ENCODE measurements around the gene FRMPD3.

FRMPD3 gene

GRCh38 chrX:107482046-107482445 is 32.6 kb downstream of the FRMPD3 start:
- H3K27ac ChIP-seq (ENCODE audit: low read depth, low read length), result no peak overlapping the region
- H3K18ac ChIP-seq (ENCODE audit: low read length), result no peak overlapping the region
- no peak overlapping the region for H2AK5ac ChIP-seq (ENCODE audit: low read length)
- no peak for DNase-seq
- H3K79me1 ChIP-seq (ENCODE audit: low read length), result no peaks in the 10 kb centered on the region
- no peak overlapping the region for H3K4me2 ChIP-seq (ENCODE audit: low read length)
- H3K36me3 ChIP-seq (ENCODE audit: control insufficient read depth, insufficient read depth, low read length), result no peaks in the 10 kb centered on the region
- no peak overlapping the region for H2BK120ac ChIP-seq (ENCODE audit: low read depth, low read length)
- H2BK5ac ChIP-seq (ENCODE audit: low read length), result no peak overlapping the region
- H3K4ac ChIP-seq (ENCODE audit: low read depth, low read length), result no peak overlapping the region
- no peak overlapping the region for H3K9ac ChIP-seq (ENCODE audit: low read length)
- H4K5ac ChIP-seq (ENCODE audit: low read length), result no peak overlapping the region
- no peak overlapping the region for H3K23ac ChIP-seq (ENCODE audit: low read length)
- no peak overlapping the region for H2BK15ac ChIP-seq (replicated peaks; ENCODE audit: low read depth)
- no peaks in the 10 kb centered on the region for H3K4me1 ChIP-seq (ENCODE audit: control insufficient read depth, low read depth, low read length)
- H3K79me2 ChIP-seq (ENCODE audit: control insufficient read depth, insufficient read depth, low read length), result no peaks in the 10 kb centered on the region
- H3K56ac ChIP-seq (ENCODE audit: low read length), result no peak overlapping the region
- no peak overlapping the region for H4K8ac ChIP-seq (ENCODE audit: low read depth, low read length)
- no peaks in the 10 kb centered on the region for H3K27me3 ChIP-seq (ENCODE audit: insufficient read depth, low read length, poor library complexity)
- WGBS (ENCODE audit: extremely low coverage, insufficient coverage, low lambda C conversion rate), result no CpG with 5 or more reads among the region's 3 CpGs
- no peak overlapping the region for H3K4me3 ChIP-seq (ENCODE audit: low read length)

GRCh38 chrX:107484002-107484726 is 34.7 kb downstream of the FRMPD3 start:
- Histone ChIP-seq H2AK5ac (ENCODE audit: low read length) (no peak overlapping the region), H3K9ac (ENCODE audit: low read length) (no peak overlapping the region), H4K8ac (ENCODE audit: low read depth, low read length) (no peak overlapping the region), H3K4me2 (ENCODE audit: low read length) (no peak overlapping the region), H2BK15ac (replicated peaks; ENCODE audit: low read depth) (no peak overlapping the region), H4K5ac (ENCODE audit: low read length) (no peak overlapping the region), H3K27me3 (ENCODE audit: insufficient read depth, low read length, poor library complexity) (no peaks in the 10 kb centered on the region), H3K4me1 (ENCODE audit: control insufficient read depth, low read depth, low read length) (no peaks in the 10 kb centered on the region), H2BK5ac (ENCODE audit: low read length) (no peak overlapping the region), H3K27ac (ENCODE audit: low read depth, low read length) (no peak overlapping the region), H3K18ac (ENCODE audit: low read length) (no peak overlapping the region), H2BK120ac (ENCODE audit: low read depth, low read length) (no peak overlapping the region), H3K4ac (ENCODE audit: low read depth, low read length) (no peak overlapping the region), H3K36me3 (ENCODE audit: control insufficient read depth, insufficient read depth, low read length) (no peaks in the 10 kb centered on the region), H3K56ac (ENCODE audit: low read length) (no peak overlapping the region), H3K79me2 (ENCODE audit: control insufficient read depth, insufficient read depth, low read length) (no peaks in the 10 kb centered on the region), H3K79me1 (ENCODE audit: low read length) (no peaks in the 10 kb centered on the region), H3K23ac (ENCODE audit: low read length) (no peak overlapping the region), H3K4me3 (ENCODE audit: low read length) (no peak overlapping the region)
- WGBS (ENCODE audit: extremely low coverage, insufficient coverage, low lambda C conversion rate), result no CpG with 5 or more reads among the region's 8 CpGs
- peak; percentile 72 for DNase-seq

GRCh38 chrX:107485013-107485412 is 35.6 kb downstream of the FRMPD3 start:
- no peak overlapping the region for H3K18ac ChIP-seq (ENCODE audit: low read length)
- H3K4me1 ChIP-seq (ENCODE audit: control insufficient read depth, low read depth, low read length), result no peaks in the 10 kb centered on the region
- H3K79me1 ChIP-seq (ENCODE audit: low read length), result no peaks in the 10 kb centered on the region
- no peaks in the 10 kb centered on the region for H3K27me3 ChIP-seq (ENCODE audit: insufficient read depth, low read length, poor library complexity)
- no peak overlapping the region for H4K5ac ChIP-seq (ENCODE audit: low read length)
- no peak overlapping the region for H3K56ac ChIP-seq (ENCODE audit: low read length)
- H3K4me3 ChIP-seq (ENCODE audit: low read length), result no peak overlapping the region
- no peak overlapping the region for H3K9ac ChIP-seq (ENCODE audit: low read length)
- H2BK120ac ChIP-seq (ENCODE audit: low read depth, low read length), result no peak overlapping the region
- no peak overlapping the region for H3K4me2 ChIP-seq (ENCODE audit: low read length)
- H3K36me3 ChIP-seq (ENCODE audit: control insufficient read depth, insufficient read depth, low read length), result no peaks in the 10 kb centered on the region
- WGBS (ENCODE audit: extremely low coverage, insufficient coverage, low lambda C conversion rate), result no CpG with 5 or more reads among the region's 6 CpGs
- no peak overlapping the region for H3K23ac ChIP-seq (ENCODE audit: low read length)
- DNase-seq, result peak; percentile 22
- no peak overlapping the region for H2BK15ac ChIP-seq (replicated peaks; ENCODE audit: low read depth)
- no peak overlapping the region for H2BK5ac ChIP-seq (ENCODE audit: low read length)
- H3K79me2 ChIP-seq (ENCODE audit: control insufficient read depth, insufficient read depth, low read length), result no peaks in the 10 kb centered on the region
- H4K8ac ChIP-seq (ENCODE audit: low read depth, low read length), result no peak overlapping the region
- H3K4ac ChIP-seq (ENCODE audit: low read depth, low read length), result no peak overlapping the region
- H2AK5ac ChIP-seq (ENCODE audit: low read length), result no peak overlapping the region
- H3K27ac ChIP-seq (ENCODE audit: low read depth, low read length), result no peak overlapping the region

DNA sequence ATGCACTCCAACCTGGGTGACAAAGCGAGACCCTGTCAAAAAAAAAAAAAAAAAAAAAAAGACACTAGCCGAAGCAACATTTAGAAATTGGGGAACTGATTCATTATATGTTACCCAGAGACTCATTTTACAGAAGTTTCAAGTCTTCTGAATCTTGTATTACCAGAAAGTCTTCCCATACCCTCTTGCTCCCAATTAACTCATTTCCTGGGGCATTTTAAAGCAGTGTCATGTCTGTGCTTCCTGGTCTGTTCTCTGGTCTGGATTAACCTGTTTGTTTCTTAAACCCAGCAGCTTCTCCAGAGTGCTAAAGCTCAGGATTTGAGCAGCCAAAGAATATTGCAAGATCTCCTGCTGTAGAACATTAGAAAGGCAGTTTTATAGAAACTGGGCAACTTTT is 43.7 kb downstream of the FRMPD3 start:
- Histone ChIP-seq H2BK5ac (ENCODE audit: low read length) (no peak overlapping the region), H2BK15ac (replicated peaks; ENCODE audit: low read depth) (no peak overlapping the region), H3K27me3 (ENCODE audit: insufficient read depth, low read length, poor library complexity) (no peaks in the 10 kb centered on the region), H3K79me1 (ENCODE audit: low read length) (no peaks in the 10 kb centered on the region), H3K4me3 (ENCODE audit: low read length) (no peak overlapping the region), H3K79me2 (ENCODE audit: control insufficient read depth, insufficient read depth, low read length) (no peaks in the 10 kb centered on the region), H3K4me2 (ENCODE audit: low read length) (no peak overlapping the region), H3K56ac (ENCODE audit: low read length) (no peak overlapping the region), H3K36me3 (ENCODE audit: control insufficient read depth, insufficient read depth, low read length) (no peaks in the 10 kb centered on the region), H4K5ac (ENCODE audit: low read length) (no peak overlapping the region), H3K9ac (ENCODE audit: low read length) (no peak overlapping the region), H3K4ac (ENCODE audit: low read depth, low read length) (no peak overlapping the region), H3K4me1 (ENCODE audit: control insufficient read depth, low read depth, low read length) (no peaks in the 10 kb centered on the region), H4K8ac (ENCODE audit: low read depth, low read length) (no peak overlapping the region), H3K27ac (ENCODE audit: low read depth, low read length) (no peak overlapping the region), H2AK5ac (ENCODE audit: low read length) (no peak overlapping the region), H3K23ac (ENCODE audit: low read length) (no peak overlapping the region), H3K18ac (ENCODE audit: low read length) (no peak overlapping the region), H2BK120ac (ENCODE audit: low read depth, low read length) (no peak overlapping the region)
- no peak for DNase-seq
- no CpG with 5 or more reads among the region's 2 CpGs for WGBS (ENCODE audit: extremely low coverage, insufficient coverage, low lambda C conversion rate)

DNA sequence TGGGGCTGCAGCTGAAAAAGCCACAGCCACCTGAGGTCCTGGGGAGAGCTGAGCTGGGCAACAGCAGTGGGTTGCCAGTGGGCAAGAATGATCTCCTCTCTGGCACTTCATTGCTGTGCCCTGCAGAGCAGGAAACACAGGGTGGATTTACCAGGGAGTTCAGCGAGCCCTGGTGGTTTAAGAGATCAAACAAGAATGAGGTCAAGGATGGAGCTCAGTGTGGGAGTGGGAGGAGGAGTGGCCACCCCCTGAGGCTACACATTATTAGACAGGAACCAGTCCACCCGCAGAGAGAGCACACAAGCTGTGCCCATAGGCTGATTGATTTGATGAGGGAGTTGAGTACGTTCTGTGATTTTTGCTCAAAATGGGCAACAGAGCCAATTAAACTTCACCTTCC is 47.3 kb downstream of the FRMPD3 start:
- Histone ChIP-seq H3K4me2 (ENCODE audit: low read length) (no peak overlapping the region), H3K36me3 (ENCODE audit: control insufficient read depth, insufficient read depth, low read length) (no peaks in the 10 kb centered on the region), H3K4me1 (ENCODE audit: control insufficient read depth, low read depth, low read length) (no peaks in the 10 kb centered on the region), H3K56ac (ENCODE audit: low read length) (no peak overlapping the region), H3K27ac (ENCODE audit: low read depth, low read length) (no peak overlapping the region), H3K79me2 (ENCODE audit: control insufficient read depth, insufficient read depth, low read length) (no peaks in the 10 kb centered on the region), H2BK120ac (ENCODE audit: low read depth, low read length) (no peak overlapping the region), H3K23ac (ENCODE audit: low read length) (no peak overlapping the region), H3K27me3 (ENCODE audit: insufficient read depth, low read length, poor library complexity) (no peaks in the 10 kb centered on the region), H3K79me1 (ENCODE audit: low read length) (no peaks in the 10 kb centered on the region), H3K18ac (ENCODE audit: low read length) (no peak overlapping the region), H4K5ac (ENCODE audit: low read length) (no peak overlapping the region), H2AK5ac (ENCODE audit: low read length) (no peak overlapping the region), H2BK5ac (ENCODE audit: low read length) (no peak overlapping the region), H3K4me3 (ENCODE audit: low read length) (no peak overlapping the region), H3K9ac (ENCODE audit: low read length) (no peak overlapping the region), H4K8ac (ENCODE audit: low read depth, low read length) (no peak overlapping the region), H3K4ac (ENCODE audit: low read depth, low read length) (no peak overlapping the region), H2BK15ac (replicated peaks; ENCODE audit: low read depth) (no peak overlapping the region)
- DNase-seq, result no peak
- no CpG with 5 or more reads among the region's 3 CpGs for WGBS (ENCODE audit: extremely low coverage, insufficient coverage, low lambda C conversion rate)

Measured in mesendoderm (in vitro differentiated cells).